Sigmoid colon (tissue), 4 donors: Measurements from ENCODE around the gene ZNF319.

Source experiments
- CTCF ChIP-seq, 4 experiments: fragments of 450-650 bp in 3 of 4; fragments of 200-600 bp in 1 of 4; IDR thresholded peaks; one replicate each; pipeline ENCODE4 v1.5.1; 2016 to 2019; ENCODE audit warnings: antibody characterized with exemption in 4 of 4, mild to moderate bottlenecking in 3 of 4, moderate library complexity in 2 of 4
- EP300 ChIP-seq, 4 donors: sonication (generic); formaldehyde crosslinking; IDR thresholded peaks; one replicate each; pipeline ENCODE4 v1.6.1; 2017; ENCODE audit warnings: antibody characterized with exemption in 4 of 4
- POLR2A ChIP-seq, 2 donors: fragments of 450-650 bp; IDR thresholded peaks; one replicate each; pipeline ENCODE4 v1.6.1; 2016; ENCODE audit warnings: antibody characterized with exemption in 2 of 2, mild to moderate bottlenecking in 2 of 2, moderate library complexity in 2 of 2
- POLR2AphosphoS5 ChIP-seq, 4 donors: sonication (generic); formaldehyde crosslinking; IDR thresholded peaks; one replicate each; pipeline ENCODE4 v1.6.1; 2017; ENCODE audit warnings: antibody characterized with exemption in 4 of 4

GRCh38 chr16:57959121-57959520 is 41.4 kb downstream of the ZNF319 start:
- TF ChIP-seq CTCF (IDR thresholded peaks at IDR 0.05): no peak
- no peak for TF ChIP-seq EP300 (IDR thresholded peaks at IDR 0.05)
- TF ChIP-seq POLR2A (IDR thresholded peaks at IDR 0.05): no peak
- no peak for TF ChIP-seq POLR2AphosphoS5 (IDR thresholded peaks at IDR 0.05)
